Left colon (tissue), 2 donors: ENCODE results near the gene CDH11. TPM values are rescaled to one million over a fixed set of nuclear protein-coding genes. Genes with fewer than 3 reads are reported as not detected.

ENCODE experiments used
- ATAC-seq: fragments of 200-7000 bp; cut with Tn5 transposase; one replicate; pipeline ENCODE4 v1.9.1; 2020; ENCODE audit warnings: mild to moderate bottlenecking, moderate library complexity
- DNase-seq, 2 donors: peaks; one replicate each; pipeline ENCODE4 v3.0.0-alpha.2; 2020
- intact Hi-C, 2 donors: fragments of 100-400 bp; cut with DNase I in 1 of 2; cut with micrococcal nuclease in 1 of 2; formaldehyde crosslinking; loops; one replicate each; pipeline versions ENCODE4 v1.11.2 to v1.14.0; 2022; cut with DNase I, micrococcal nuclease
- total RNA-seq, 2 donors: library from RNA; stranded (reverse); fragmentation: NEBNext Ultra II Directional; extraction: Animal tissue kit (Norgen Biotek cat#: 25700); gene quantifications; one replicate each; pipeline ENCODE4 v1.2.1, GENCODE V29; 2021
- donor health status: DM: no; HTN: no; CAD: no.
- donor health status: DM: yes; HTN: yes; CAD: no.

Gene CDH11
- total RNA-seq, 2 donors from 2014 or later: 4.4 to 15.6 TPM

DNA sequence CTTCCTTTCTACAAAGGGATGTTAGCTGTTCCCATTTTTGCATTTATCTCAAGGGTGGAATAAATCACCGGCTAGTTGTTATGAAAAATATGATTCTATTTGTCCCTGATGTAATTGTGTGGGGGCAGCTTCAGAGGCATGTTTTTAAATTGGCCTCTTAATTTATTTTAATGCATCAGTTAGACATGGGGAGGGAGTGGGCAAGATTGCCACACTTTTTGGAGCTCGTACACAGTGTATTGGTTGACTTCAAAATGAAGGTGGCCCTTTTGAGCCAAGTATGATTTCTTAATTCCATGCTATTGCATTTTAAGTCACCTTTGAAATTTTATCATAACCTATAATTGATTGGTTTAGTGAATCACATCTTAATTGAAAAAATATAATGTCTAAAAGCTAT lies 223.7 kb downstream of the CDH11 start:
- intact Hi-C loops: no loop called here
- ATAC-seq: no peak
- DNase-seq: no peak
